ENCODE results near the gene DNAI4.
A peak's percentile ranks its signal among the peaks of the same experiment; 100 is the strongest.
"Not testable (repeated sequence)": the region's sequence is repeated elsewhere in the genome, so short reads cannot be mapped to it uniquely, and the experiment has no call there.

The DNAI4 gene, protein sequence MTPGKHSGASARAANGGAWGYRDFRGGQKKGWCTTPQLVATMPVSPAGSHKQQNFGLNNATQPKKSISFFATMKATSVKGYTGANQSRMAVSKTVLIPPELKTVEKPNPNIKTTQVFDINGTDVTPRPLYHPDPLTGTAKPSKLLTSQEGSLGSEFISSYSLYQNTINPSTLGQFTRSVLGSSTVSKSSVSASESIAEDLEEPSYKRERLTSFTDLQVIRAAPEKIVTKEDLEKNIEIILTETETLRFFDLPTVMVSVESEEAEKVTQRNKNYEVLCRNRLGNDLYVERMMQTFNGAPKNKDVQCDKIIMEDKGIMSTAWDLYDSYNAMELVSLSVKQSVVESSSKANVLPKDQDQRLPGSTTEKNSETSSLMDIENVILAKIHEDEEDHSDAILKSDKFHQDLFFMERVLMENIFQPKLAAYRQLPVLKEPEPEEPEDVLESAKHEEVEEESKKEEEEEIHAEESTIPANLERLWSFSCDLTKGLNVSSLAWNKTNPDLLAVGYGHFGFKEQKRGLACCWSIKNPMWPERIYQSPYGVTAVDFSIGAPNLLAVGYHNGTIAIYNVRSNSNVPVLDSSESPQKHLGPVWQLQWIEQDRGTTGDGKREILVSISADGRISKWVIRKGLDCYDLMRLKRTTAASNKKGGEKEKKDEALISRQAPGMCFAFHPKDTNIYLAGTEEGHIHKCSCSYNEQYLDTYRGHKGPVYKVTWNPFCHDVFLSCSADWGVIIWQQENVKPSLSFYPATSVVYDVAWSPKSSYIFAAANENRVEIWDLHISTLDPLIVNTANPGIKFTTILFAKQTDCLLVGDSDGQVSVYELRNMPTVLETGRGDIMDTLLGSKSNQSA

DNA sequence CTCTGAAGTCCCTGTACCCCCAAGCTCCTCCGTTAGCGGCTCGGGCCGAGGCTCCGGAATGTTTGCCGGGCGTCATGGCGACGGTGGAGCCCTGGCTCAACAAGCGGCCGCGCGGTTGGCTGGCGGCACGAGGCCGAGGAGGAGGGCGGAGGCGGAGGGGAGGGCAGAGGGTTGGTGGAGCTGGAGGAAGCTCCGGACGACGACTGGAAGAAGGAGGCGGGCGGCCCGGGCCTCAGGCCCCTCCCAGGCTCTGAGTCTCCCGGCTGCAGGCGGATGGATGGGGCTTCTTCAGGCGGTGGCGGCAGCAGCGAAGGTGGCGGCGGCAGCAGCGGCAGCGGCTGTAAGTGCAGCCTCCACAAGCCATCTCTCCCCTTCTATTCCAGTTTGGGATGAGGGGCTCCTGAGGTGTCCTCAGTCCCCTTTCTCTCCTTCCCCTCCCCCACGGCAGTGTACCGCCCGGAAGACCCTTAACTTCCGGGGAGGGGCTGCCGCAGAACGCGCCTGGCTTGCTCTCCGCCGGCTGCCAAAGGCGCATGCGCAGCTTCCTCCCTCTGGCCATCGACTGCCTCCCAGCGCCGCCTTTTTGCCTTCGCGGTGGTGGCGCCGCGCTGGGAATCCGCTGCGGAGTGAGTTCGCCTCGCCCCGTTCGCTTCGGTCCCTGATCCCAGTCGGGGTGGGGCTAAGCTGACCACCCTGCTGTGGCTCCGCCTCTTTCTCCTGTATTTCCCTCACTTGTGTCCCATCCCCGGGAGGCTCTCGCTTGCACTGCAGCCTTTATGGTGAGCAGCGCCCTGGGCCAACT lies at the start of gene DNAI4, which contains the start of gene MIER1:
TSS of gene DNAI4 (minus strand) at position 101 of the 802 bp plus-strand sequence. CDS start at position 76, 25 bp downstream.
TSS of gene MIER1 (plus strand) at position 235 of the 802 bp plus-strand sequence. CDS start at position 274, 39 bp downstream.
- peak; percentile 94 for DNase-seq

DNA sequence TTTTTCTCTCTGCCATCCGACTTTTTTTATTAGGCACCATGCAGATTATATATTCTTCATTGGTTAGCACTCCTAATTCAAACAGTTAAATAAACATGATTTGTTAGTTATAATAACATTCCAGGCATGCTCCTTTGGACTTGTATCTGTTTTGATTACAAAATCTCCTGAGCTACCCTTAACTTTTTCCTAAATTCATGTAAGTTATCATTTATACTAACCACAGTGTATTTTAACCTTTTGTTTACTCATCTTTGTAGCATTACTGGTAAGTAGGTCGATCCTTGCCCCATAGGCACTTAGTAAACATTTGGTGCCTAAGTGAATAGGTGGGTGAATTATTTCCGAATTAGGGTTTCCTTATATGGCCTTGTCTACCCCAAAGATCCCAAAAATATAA lies 43.9 kb upstream of the DNAI4 start:
- DNase-seq = no peak

GRCh38 chr1:66966188-66966873 lies 41.7 kb upstream of the DNAI4 start:
- not testable (repeated sequence) for DNase-seq

DNA sequence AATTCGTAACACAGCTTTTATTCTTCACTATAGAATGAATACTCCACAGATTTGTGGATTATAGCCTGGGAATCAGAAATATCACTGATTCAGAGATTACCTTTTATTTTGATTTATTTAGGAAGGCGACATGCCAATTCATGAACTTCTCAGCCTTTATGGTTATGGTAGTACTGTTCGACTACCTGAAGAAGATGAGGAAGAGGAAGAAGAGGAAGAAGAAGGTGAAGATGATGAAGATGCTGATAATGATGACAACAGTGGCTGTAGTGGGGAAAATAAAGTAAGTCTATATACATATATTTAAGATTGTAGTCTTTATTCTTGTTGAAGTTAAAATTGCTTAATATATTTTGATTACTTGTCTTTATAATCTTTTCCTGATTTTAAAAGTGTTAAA lies 33.3 kb upstream of the DNAI4 start:
- no peak for DNase-seq

DNA sequence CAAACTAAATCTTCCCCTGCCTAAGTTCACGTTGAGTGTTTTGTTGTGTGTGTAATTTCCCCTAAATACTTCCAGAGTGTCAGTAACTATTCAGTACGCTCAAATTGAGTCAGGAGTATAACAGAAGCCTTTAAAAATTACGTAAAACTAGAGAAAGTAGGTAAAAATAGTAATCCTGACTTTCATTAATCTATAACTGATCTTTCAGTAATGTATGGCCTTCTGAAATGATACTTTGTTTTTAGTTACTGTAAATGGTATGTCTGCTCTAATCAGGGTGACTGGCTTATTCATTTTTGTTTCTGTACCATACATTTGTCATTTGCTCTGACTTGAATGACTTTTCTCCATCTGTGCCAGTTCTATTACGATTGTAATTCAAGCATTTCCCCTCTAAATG lies 29.6 kb upstream of the DNAI4 start:
- no peak for DNase-seq

- DNase-seq = no peak
These were observed 26.9 kb upstream of the DNAI4 start for GRCh38 chr1:66951513-66951912.

GRCh38 chr1:66947267-66947666 lies 22.6 kb upstream of the DNAI4 start:
- DNase-seq = no peak

- DNase-seq = no peak
These were observed 20.7 kb upstream of the DNAI4 start for GRCh38 chr1:66945316-66945715.

DNA sequence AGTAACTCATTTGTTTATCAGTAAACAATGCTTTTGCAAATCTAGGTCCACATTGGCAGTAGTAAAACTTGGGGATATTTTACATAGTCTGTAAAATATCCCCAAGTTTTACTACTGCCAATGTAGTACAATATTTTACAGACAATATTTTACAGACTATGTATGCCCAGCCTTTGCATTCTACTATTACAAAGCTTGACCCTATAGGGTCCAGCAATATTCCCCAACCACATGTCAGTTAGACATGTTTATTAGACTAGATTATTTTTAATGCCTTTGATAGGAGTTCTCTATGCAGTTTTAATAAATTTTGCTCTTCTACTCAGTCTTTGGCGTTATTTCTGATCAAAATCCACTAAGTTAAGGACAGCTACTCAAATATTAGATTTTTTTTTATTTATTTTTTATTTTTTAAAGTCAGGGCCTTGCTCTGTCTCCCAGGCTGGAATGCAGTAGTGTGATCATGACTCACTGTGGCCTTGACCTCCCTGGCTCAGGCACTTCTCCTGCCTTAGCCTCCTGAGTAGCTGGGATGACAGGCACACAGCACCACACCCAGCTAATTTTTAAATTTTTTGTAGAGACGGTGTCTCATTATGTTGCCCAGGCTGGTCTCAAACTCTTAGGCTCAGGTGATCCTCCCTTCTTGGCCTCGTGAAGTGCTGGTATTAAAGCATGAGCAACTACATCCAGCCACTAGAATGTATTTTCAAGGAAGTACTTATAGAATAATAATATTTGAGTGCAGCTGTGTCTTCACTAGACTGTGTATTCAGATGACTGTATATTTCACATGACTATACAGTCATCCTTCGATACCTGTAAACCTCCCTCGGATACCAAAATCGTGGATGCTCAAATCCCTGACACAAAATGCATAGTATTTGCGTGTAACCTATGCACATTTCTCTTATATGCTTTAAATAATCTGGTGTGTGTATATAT lies 19.9 kb upstream of the DNAI4 start:
- no peak for DNase-seq

DNA sequence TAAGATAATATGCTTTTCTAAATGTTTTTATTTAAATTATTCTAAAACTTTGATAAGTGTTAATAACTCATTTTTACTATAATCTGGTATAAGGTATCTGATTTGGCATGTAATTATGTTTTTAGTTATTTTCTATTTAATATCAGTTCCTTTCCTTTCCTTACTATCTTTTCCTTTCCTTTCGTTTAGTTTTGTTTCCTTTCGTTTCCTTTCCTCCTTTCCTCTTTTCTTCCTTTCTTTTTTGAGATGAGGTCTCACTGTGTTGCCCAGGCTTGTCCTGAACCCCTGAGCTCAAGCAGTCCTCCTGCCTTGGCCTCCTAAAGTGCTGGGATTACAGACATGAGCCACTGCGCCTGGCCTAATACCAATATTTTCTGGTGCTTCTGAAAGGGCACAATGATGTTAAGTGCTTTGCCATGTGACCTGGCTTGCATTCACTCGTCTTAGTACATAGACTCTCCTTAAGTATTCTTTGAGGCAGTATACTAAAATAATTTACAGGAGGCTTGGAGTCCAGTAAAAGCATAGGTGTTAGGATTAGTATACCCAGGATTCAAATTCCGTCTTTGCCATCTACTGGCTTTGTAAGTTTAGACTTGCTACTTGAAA lies 18.8 kb upstream of the DNAI4 start:
- DNase-seq = no peak

GRCh38 chr1:66940981-66941380 lies 16.3 kb upstream of the DNAI4 start:
- no peak for DNase-seq

DNA sequence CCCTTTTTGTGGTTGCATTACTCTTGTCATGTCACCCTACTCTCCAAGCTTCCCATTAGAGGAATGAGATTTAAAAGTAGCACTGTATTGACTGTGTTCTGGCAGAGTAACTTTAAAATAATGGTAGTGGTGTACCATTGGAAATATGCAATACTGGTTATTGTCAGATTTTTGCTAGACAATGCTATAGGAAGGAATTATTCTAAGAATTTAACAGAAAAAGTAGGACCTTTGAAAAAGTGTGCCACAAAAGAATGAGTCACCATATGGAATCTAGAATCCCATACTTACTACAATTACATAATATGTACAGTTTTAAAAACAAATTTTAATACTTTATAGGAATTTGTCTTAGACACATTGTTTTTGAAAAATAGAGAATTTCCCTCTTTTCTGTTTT lies 14.0 kb upstream of the DNAI4 start:
- no peak for DNase-seq

DNA sequence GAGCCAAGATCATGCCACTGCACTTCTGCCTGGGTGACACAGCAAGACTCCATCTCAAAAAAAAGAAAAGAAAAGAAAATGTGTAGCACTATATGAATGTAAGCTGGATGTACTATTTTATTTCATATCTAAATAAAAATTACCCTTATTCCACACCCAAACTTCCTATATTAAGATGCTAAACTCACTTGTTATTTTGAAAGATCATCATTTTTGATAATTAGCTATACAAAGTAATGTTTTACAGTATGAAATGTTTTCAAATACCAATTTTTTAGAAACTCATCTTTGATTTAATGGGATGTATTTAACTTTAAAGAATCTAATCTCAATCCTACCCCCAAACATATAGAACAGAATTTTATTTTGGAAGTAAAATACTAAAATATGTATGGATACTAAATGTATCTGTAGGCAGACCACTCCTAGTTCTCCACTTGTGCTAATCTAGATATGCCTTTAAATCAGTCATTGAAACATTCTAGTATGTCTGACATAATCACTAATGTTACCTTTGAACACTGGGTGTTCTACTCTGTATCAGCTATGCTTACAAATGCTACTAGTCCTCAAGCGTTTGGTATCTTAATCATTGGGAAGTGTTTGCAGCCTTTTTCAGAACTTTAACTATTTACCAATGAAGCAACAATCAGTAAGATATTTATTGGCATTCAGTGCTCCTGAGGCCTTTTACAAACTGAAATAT lies 13.0 kb upstream of the DNAI4 start:
- no peak for DNase-seq

DNA sequence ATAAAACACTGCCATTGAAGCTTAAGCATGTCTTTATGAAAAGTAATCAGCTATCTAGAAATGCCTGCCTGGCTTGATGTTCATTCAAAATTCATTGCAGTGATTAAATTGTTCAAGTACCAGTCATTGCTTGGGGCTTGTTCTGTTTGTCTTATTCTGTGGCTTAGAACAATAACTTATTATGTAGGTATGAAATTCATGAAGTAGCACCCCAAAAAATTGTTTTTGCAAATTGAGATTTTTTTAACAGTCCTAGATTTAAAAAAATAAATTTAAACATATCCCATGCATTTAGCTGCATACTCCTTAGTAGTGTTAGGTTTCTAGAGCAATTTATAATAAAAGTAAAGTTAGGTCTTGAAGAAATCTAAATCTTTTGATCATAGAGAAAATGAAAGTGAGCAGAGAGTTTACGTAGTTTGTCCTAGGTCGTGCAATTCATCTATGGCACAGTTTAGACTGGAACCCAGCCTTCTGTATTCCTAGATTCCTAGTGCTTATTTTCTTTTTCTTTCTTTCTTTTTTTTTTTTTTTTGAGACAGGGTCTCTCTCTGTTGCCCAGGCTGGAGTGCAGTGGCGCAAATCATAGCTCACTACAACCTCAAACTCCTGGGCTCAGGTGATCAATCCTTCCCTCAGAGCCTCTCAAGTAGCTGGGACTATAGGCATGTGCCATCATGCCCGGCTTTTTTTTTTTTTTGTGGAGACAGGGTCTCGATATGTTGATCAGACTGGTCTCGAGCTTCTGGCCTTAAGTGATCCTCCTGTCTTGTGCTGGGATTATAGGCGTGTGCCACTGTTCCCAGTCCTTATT lies 9.4 kb upstream of the DNAI4 start:
- DNase-seq = no peak

DNA sequence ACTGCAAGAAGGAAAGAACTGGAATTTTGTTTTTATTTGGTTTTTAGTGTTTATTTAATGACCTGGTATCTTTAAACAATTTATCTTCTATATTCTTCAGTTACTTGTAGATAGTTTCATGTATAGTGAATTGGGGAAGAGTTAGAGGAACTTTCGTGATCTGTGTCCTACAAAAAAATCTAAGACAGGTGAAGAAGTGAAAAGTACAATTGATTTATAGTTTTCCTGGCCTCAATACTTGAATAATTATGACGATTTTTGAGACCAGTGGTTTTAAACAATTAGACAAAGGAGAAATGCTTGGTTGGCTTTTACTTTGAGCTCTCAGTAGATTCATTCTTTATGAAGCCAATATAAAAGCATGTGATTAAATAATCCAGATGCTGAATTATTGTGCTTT lies 7.6 kb upstream of the DNAI4 start:
- DNase-seq = no peak

- no peak for DNase-seq
These were observed 6.9 kb upstream of the DNAI4 start for GRCh38 chr1:66931590-66931989.

DNA sequence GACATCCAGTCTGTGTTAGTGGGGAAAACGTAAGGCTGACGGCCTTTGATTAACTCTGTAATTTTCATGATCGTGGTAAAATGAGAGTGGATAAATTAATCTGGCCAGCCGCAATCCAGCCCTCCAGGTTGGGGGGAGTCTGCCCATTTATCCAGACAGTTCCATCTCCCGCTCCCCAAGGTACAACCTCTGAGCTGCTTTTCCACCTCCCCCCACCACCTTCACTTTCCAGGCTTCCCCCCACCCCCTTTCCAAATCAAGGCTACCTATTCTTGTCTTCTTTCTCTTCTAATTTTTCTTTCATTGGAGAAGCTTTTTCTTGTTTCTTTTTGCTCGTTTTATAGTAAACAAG lies 6.1 kb upstream of the DNAI4 start:
- DNase-seq = no peak

- DNase-seq = peak; percentile 93
These were observed 5.6 kb upstream of the DNAI4 start for GRCh38 chr1:66929999-66930822.

- no peak for DNase-seq
These were observed 5.0 kb upstream of the DNAI4 start for GRCh38 chr1:66929691-66929998.

Data from stimulated activated CD4-positive, alpha-beta T cell treated with anti-CD3 and anti-CD28 coated beads, Interleukin-12 subunit alpha, Interleukin-12 subunit beta, amount 100 ng/mL, for 4 hours (primary cell).